IPS-NIHi7 (cell line): ENCODE data around the gene DAPK1.
"Not testable (repeated sequence)": the region's sequence is repeated elsewhere in the genome, so short reads cannot be mapped to it uniquely, and the experiment has no call there.

Experiments
- DNase-seq: peaks from one replicate; pipeline ENCODE4 v3.0.0; 2012; ENCODE audit warnings: mixed read lengths; ENCODE audit errors: extremely low spot score

The DAPK1 gene

GRCh38 chr9:87543251-87543650 is 45.6 kb downstream of the DAPK1 start:
- DNase-seq, result no peak

- no peak for DNase-seq
Observed at GRCh38 chr9:87545858-87546257, 48.2 kb downstream of the DAPK1 start.

GRCh38 chr9:87546704-87547103 is 49.0 kb downstream of the DAPK1 start:
- no peak for DNase-seq

DNA sequence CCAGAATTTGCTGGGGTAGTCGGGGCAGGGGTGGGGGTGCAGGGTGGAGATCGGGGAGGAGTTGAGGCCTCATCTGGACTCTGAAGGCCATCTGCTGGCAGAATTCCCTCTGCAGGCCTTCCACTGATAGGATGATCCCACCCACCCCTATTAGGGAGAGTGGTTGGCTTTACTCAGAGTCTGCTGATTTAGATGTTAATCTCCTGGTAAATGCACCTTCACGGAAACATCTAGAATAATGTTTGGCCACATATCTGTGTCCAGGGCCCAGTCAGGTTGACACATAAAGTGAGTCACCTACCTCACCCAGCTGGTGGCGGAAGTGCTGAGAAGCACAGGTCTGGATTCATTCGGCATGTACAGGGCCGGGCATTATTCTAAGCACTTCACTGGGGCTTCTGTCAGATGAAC is 50.0 kb downstream of the DAPK1 start:
- DNase-seq, result no peak

DNA sequence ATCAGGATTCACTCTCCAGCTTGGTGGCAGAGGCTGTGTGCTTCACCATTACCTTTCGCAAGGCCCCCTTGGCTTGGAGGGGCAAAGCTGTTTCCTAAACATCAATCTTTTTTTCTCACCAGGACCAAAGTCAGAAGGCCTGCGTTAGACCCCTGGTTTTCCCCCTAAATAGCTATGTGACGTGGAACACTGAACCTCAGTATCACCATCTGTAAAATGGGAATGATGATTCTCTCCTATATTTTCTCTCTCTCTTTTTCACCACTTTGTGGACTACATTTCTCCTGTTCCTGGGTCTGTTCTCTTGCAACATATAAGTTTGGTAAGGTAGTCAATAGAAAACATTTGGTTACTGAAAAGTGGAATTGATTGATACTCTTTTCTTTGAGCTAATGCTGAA is 50.5 kb downstream of the DAPK1 start:
- no peak for DNase-seq

- DNase-seq, result not testable (repeated sequence)
Observed at GRCh38 chr9:87549088-87549487, 51.4 kb downstream of the DAPK1 start.

- no peak for DNase-seq
Observed at GRCh38 chr9:87549791-87550190, 52.1 kb downstream of the DAPK1 start.

DNA sequence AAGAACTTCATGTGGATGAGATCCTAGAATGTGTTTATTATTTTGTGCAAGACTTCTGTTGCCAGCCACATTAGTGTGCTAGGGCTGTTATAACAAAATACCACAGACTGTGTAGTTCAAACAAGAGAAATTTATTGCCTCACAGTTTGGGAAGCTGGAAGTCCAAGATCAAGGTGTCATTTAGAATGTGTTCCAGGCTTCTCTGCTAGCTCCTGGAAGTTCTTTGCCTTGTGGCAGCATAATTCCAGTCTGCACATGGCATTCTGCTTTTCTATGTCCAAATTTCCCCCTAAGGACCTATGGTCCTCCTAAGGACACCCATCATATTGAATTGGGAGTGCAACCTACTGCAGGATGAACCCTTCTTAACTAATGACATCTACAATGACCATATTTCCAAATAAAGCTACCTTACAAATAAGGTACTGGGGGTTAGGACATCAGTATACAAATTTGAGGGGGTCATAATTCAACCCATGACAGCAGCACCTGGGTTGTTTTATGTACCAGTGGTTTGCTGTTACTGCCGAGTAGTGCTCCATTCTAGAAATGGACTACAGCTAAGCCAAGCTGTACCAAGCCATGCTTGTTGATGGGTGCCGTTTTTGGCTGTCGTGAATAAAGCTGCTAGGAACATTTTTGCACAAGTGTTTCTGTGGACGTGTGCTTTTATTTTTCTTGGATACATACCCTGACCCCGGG is 52.7 kb downstream of the DAPK1 start:
- no peak for DNase-seq

DNA sequence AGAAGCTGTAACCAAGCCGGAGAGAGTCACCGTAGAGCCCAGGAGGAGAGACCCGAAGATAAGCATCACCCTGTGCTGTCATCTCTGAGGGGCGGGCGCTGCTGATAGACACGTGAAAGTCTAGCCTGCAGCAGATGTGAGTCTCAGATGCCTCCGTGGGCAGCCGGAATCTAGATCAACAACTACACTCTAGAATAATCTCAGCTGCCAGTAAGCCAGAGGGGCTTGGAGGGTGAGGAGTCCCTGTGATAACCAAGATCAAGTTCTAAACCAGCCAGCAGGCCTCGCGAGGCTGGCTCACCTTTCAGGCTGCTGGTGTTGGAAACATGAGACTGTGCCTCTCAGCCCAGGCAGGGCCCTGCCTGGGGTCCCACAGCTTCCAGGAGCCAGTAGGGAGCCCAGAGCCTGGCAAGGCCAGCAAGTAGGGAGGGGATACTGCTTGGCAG is 54.1 kb downstream of the DAPK1 start:
- DNase-seq, result no peak

- DNase-seq, result no peak
Observed at GRCh38 chr9:87554171-87554910, 56.7 kb downstream of the DAPK1 start.

DNA sequence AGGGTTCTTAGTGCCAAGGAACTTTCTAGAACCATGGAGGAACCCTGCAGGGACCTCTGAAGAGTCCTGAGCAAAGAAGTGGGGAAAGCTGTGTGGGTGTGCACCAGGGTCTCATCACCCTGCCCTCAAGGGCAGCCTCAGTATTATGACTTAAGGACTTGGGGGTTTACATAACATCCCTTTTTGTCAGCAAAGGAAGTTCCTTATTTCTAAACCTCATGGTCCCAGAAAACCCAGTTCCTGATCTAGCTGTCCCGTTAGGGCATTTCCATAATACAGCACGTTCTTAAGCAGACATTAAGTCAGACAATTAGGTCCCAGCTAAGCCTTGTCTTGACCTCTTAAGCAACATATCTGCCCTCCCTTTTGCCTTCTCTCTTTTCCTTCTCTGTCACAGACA is 57.3 kb downstream of the DAPK1 start:
- DNase-seq, result no peak

GRCh38 chr9:87556039-87556438 is 58.4 kb downstream of the DAPK1 start:
- no peak for DNase-seq

DNA sequence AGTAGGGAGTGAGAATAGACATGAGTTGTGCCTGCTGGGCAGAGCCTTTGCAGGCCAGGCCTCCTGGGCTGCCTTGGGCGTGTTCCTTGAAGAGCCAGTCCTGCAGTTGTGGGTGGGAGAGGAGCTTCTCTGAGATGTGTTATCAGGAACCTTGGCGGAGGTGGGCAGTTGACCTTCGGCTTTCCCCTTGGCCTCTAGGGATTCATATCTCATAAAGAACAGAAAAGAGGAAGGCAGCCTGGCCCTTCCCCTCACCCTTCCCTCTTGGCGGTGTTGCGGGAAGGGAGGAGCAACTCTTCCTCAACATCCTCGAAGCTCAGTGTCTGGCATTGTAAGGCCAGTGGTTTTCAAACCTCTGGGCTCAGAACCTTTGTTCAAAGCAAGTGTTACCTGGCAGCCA is 59.2 kb downstream of the DAPK1 start:
- no peak for DNase-seq

DNA sequence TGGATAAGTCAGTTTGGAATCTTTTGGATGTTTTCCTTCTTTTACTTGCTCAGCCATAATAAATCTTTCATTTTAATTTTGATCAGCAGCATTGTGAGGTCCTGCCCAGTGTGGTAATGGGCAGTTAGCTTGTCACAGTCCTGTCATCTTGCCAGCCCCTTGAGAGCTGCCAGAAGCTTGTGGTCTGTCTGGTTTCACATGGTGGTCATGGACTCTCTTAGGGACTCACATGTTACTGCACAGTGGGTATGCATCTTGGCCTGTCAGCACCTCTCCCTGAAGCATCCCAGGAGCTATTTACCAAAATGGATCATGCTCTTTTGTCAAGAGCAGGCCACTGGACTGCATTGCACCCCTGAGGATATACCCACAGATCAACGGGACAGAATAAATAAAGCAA is 60.3 kb downstream of the DAPK1 start:
- DNase-seq, result no peak

- DNase-seq, result no peak
Observed at GRCh38 chr9:87558606-87559190, 61.0 kb downstream of the DAPK1 start.

GRCh38 chr9:87562062-87562461 is 64.4 kb downstream of the DAPK1 start:
- DNase-seq, result no peak

GRCh38 chr9:87562530-87563170 is 65.0 kb downstream of the DAPK1 start:
- no peak for DNase-seq

GRCh38 chr9:87564111-87564510 is 66.4 kb downstream of the DAPK1 start:
- no peak for DNase-seq

GRCh38 chr9:87564791-87565241 is 67.1 kb downstream of the DAPK1 start:
- DNase-seq, result no peak

DNA sequence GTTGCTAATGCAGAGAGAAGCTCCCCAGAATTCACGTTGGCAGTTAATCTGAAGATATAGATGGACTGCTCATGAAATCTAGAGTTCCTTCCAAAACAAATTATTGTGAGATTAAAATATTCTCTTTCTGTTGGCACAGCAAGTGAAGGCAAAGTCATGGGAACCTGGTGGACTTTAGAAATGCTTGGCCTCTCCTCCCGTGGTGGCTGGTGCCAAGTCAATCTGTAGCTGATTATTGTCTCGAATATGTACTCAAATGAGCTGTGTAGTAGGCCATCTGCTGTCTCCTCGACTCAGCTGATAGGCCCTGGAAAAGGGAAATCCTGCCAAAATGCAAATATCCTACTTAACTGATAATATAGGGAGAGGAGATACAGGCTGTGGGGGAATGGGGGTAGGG is 69.3 kb downstream of the DAPK1 start:
- no peak for DNase-seq

- no peak for DNase-seq
Observed at GRCh38 chr9:87567571-87567970, 69.9 kb downstream of the DAPK1 start.

DNA sequence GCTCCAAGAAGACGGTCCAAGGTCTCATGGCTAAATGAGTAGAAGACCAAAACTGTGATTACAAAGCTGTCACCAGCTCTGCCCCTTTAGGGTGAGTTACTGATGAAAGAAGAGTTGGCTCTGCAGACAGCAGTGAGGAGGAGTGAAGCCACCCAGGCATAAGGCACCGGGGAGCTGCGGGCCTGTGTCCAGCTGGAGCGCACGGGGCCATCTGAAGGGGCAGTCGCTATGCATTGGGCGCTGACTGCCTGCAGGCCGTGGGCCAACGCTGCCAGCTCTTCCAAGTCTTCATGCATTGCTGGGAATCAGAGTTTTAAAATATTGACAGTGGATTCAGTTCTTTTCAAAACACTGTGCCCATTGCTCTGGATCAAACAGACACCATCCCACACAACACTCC is 70.3 kb downstream of the DAPK1 start:
- no peak for DNase-seq
